IPS-18c (cell line): ENCODE results near the gene POF1B.
"Not testable (repeated sequence)": the region's sequence is repeated elsewhere in the genome, so short reads cannot be mapped to it uniquely, and the experiment has no call there.

ENCODE experiments used
- H3K4me3 ChIP-seq: 2 replicates; pipeline ENCODE4 v1.7.0; 2013; ENCODE audit warnings: low read depth, mild to moderate bottlenecking, low read length, moderate library complexity; ENCODE audit not compliant: insufficient read depth
- H3K9me3 ChIP-seq: one replicate; pipeline ENCODE4 v1.6.1; 2013; ENCODE audit warnings: mild to moderate bottlenecking, low read length, moderate library complexity; ENCODE audit not compliant: control insufficient read depth, insufficient read depth

POF1B gene

DNA sequence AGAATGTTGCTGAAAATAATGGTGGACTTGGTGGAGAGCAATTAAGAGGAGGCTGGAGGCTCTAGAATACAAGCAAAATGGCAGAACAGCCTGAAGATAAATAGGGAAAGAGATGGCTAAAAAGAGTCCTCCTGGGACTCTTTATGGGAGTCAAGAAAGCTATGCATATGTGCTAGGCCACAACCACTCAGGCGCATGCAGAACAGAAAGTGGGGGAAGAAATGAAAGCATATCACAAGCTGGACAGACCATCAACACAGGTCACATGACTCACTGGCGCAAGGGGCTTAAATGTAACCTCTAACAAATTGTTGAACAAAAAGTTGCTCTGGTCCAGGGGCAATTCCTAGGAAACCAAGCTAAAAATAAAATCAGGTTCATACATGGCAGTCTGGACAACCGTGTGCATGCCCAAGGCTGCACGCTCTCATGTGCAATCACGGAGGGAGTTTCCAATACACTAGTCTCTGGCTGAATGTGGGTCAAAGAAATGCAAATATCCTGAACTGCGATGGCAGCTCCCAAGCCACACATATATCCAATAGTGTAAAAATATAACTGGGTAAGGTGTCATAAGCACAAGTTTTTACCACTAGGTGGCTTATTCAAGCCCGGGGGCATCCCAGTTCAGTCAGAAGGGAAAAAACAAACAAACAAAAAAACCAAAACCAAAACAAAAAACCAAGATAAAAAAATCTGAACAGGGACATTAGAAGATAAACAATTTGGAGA lies 90.3 kb downstream of the POF1B start:
- peaks cover 2% of the 10 kb centered on the region for H3K9me3 ChIP-seq
- no peak overlapping the region; the same call in 1 of the 2 replicates for H3K4me3 ChIP-seq

DNA sequence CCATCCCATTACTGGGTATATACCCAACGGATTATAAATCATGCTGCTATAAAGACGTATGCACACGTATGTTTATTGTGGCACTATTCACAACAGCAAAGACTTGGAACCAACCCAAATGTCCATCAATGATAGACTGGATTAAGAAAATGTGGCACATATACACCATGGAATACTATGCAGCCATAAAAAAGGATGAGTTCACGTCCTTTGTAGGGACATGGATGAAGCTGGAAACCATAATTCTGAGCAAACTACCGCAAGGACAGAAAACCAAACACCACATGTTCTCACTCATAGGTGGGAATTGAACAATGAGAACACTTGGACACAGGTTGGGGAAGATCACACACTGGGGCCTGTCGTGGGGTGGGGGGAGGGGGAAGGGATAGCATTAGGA lies 94.2 kb downstream of the POF1B start:
- H3K4me3 ChIP-seq, H3K9me3 ChIP-seq: not testable (repeated sequence)

DNA sequence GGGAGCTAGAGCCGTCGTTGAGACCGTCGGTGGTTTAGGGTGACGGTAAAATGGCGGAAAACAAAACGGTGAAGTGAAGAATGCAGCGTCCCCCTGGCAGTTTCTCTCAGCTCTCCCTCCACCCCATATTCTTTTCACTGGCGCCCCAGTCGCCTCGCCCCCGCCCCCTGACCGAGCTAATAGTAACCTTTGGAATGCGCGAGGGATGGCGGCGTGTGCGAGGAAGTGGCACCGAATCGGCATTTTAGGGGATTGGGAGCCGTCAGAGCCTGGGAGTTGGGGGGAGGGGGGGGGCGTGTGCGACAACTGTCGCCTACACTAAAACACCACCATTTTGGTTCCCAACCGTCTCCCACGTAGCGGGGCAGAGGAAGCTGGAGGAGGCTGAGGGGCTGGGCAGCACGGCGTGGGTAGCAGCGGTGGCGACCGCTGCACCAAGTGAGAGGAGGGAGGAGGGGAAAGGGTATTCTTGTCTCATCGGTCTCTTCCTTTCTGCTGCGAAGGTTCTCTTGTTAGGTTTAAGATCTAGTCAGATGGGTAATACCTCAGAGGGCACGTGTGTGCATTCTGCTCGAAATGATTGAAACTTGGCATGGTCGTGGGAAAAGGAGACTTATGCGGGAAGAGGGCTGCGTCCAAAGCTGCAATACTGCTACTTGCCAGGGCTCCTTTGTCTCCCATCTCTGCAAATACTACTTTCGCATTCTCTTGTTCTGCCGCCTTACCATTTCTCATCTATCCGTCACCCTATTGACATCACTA lies 134.8 kb downstream of the POF1B start:
- H3K4me3 ChIP-seq, result peak overlapping the region; percentile 76
- peaks cover 4% of the 10 kb centered on the region for H3K9me3 ChIP-seq

DNA sequence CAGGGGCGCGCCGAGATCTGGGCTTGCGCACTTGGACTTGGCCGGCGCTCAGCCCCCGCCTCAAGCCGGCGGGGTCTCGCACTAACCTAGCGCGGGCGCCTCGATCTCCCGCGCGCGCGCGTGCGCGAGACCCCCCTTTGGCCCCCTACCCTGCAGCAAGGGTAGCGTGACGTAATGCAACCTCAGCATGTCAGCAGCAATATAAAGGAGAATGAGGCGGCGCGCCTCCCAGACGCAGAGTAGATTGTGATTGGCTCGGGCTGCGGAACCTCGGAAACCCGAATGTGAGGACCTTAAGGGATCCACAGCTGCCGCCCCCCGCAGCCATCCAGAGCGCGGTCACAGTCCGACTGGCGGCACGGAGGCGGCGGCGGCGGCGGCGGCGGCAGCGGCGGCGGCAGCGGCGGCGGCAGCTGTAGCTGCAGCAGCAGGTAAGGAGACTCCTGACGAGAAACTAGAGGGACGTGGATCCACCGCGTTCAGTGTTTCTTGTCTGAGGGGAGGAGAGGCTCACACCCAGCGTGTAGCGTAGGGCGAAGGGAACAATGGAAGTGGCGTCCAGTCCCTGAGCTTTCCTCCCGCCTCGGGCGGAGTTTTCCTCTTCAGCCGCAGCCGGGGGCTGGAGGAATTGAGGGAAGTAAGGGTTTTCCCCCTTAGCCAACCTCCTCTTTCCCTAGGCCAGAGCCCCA lies 135.6 kb downstream of the POF1B start, which contains the start of the genes SATL1 and ZNF711:
SATL1 (minus strand) TSS at position 19 of the 689 bp plus-strand sequence. CDS start 134,811 bp downstream, outside the sequence.
ZNF711 (plus strand) TSS at position 231 of the 689 bp plus-strand sequence. CDS start 3,582 bp downstream, outside the sequence.
- peaks cover 4% of the 10 kb centered on the region for H3K9me3 ChIP-seq
- H3K4me3 ChIP-seq, result peak within 1 kb of the TSS; percentile 76

DNA sequence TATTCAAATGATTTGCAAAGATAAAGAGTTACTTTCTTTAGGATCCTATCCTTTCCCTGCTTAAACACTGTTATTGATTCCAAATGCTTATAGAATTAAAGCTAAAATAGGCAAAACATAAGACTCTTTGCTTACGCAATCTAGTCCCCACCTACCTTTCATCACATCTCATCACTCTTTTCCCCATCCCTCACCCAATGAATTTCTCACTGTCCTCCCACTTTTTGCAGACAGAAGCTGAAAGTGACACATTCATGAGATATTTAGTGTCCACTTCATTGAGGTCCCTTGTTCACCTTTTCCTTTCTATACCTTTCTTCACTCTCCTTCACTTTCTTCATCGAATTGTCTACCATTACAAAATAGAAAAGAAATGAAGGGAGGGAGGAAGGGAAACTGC lies 136.3 kb downstream of the POF1B start:
- Histone ChIP-seq H3K9me3 (peaks cover 4% of the 10 kb centered on the region), H3K4me3 (peak overlapping the region; percentile 76)
